HepG2 (cell line): ENCODE data around the gene BTAF1. TPM values are rescaled to one million over a fixed set of nuclear protein-coding genes. Genes with fewer than 3 reads are reported as not detected.

Source experiments
- ATAC-seq: fragments of 200-7000 bp; cut with Tn5 transposase; 3 replicates; pipeline ENCODE4 v1.9.1; 2020; ENCODE audit warnings: mild to moderate bottlenecking, moderate library complexity
- BruUV-seq: library from RNA; stranded (reverse); fragments of 400-500 nt; replicated peaks from 2 replicates; lab custom pipeline; 2021; lab: Mats Ljungman, UMichigan
- CTCF ChIA-PET: fragments of 300-600 bp; formaldehyde crosslinking; extraction: SDS; loops from one replicate; lab custom pipeline; 2021; ENCODE audit warnings: low total read pairs, inconsistent platforms, low intra/inter-chr PET ratio; lab: Yijun Ruan, JAX
- POLR2A ChIA-PET: fragments of 350-600 bp; sonication (Branson Sonifier 250); formaldehyde crosslinking; loops from one replicate; lab custom pipeline; 2020; ENCODE audit warnings: antibody characterized with exemption, inconsistent platforms; lab: Yijun Ruan, JAX
- DNase-seq: peaks from one replicate; pipeline ENCODE4 v3.0.0-alpha.2; 2015; ENCODE audit warnings: low spot score
- FAIRE-seq: peaks from 3 replicates; lab custom pipeline; 2011; peaks lifted over from hg19 to GRCh38; lab: Jason Lieb, UNC
- H2AFZ ChIP-seq: one replicate; pipeline ENCODE4 v1.6.1; 2011; ENCODE audit warnings: low read length, inconsistent platforms
- H3K27ac ChIP-seq: fragments of 300-600 bp; 3 replicates; pipeline ENCODE4 v1.8.0; 2011; ENCODE audit warnings: mixed run types, mild to moderate bottlenecking, mixed read lengths, low read length, inconsistent platforms; ENCODE audit not compliant: insufficient read depth; ENCODE audit errors: extremely low read length
- H3K27me3 ChIP-seq, 2 experiments: fragments of 200-600 bp in 1 of 2; 2 replicates in 1 of 2; 3 replicates in 1 of 2; pipeline versions ENCODE4 v1.6.0 to v1.8.0; 2011; ENCODE audit warnings: low read length in 2 of 2, mild to moderate bottlenecking in 2 of 2, moderate library complexity in 2 of 2, inconsistent platforms in 1 of 2; ENCODE audit not compliant: insufficient read depth in 2 of 2, control insufficient read depth in 1 of 2
- H3K36me3 ChIP-seq, 2 experiments: fragments of 200-600 bp in 1 of 2; replicated peaks in 1 of 2; 2 replicates in 1 of 2; 3 replicates in 1 of 2; pipeline versions ENCODE4 v1.5.1 to v1.8.0; 2011; ENCODE audit warnings: low read length in 2 of 2, inconsistent platforms in 1 of 2; ENCODE audit not compliant: insufficient read depth in 2 of 2, control insufficient read depth in 1 of 2
- H3K4me1 ChIP-seq: 2 replicates; pipeline ENCODE4 v1.5.1; 2012; ENCODE audit warnings: low read length, inconsistent platforms; ENCODE audit not compliant: insufficient read depth
- H3K4me2 ChIP-seq: 2 replicates; pipeline ENCODE4 v1.6.0; 2011; ENCODE audit warnings: low read depth, low read length, inconsistent platforms
- H3K4me3 ChIP-seq, 3 experiments: fragments of 200-600 bp in 1 of 3; sonication (generic), shearing (Covaris generic) in 1 of 3; replicated peaks in 1 of 3; 2 replicates each; pipeline ENCODE4 v1.5.1; 2011 to 2016; ENCODE audit warnings: low read length in 3 of 3, inconsistent platforms in 2 of 3, low read depth in 2 of 3, mild to moderate bottlenecking in 2 of 3, control low read depth in 1 of 3, mixed read lengths in 1 of 3; ENCODE audit not compliant: insufficient read depth in 1 of 3
- H3K79me2 ChIP-seq: one replicate; pipeline ENCODE4 v1.6.1; 2011; ENCODE audit warnings: low read length, inconsistent platforms; ENCODE audit not compliant: insufficient read depth
- H3K9ac ChIP-seq: 2 replicates; pipeline ENCODE4 v1.6.0; 2011; ENCODE audit warnings: mild to moderate bottlenecking, low read depth, low read length, inconsistent platforms; ENCODE audit not compliant: insufficient read depth
- H3K9me3 ChIP-seq: 2 replicates; pipeline ENCODE4 v1.5.1; 2012; ENCODE audit warnings: mild to moderate bottlenecking, low read length
- H4K20me1 ChIP-seq: 2 replicates; pipeline ENCODE4 v1.6.0; 2011; ENCODE audit warnings: inconsistent platforms, mild to moderate bottlenecking, low read length, moderate library complexity; ENCODE audit not compliant: insufficient read depth
- ARID2 ChIP-seq: sonication (generic); formaldehyde crosslinking; IDR thresholded peaks from 2 replicates; pipeline ENCODE4 v1.8.1; 2022; ENCODE audit warnings: mild to moderate bottlenecking, missing genetic modification reagents, borderline replicate concordance
- DNMT1 ChIP-seq: sonication (generic); formaldehyde crosslinking; IDR thresholded peaks from 2 replicates; pipeline ENCODE4 v1.5.1; 2020; ENCODE audit warnings: mild to moderate bottlenecking, missing genetic modification reagents
- HBP1 ChIP-seq: IDR thresholded peaks from 2 replicates; pipeline ENCODE4 v1.6.1; 2016; ENCODE audit warnings: low read depth, control low read depth
- HNRNPH1 ChIP-seq: fragments of 200-400 bp; formaldehyde crosslinking; optimal IDR thresholded peaks from 2 replicates; pipeline ENCODE3; 2017; ENCODE audit warnings: mild to moderate bottlenecking, low read depth, low read length
- KAT2B ChIP-seq: fragments of 150-350 bp; IDR thresholded peaks from 2 replicates; pipeline ENCODE4 v1.6.1; 2014; ENCODE audit warnings: low read depth, low read length, borderline replicate concordance
- MAFF ChIP-seq: IDR thresholded peaks from 2 replicates; pipeline ENCODE4 v1.6.1; 2011; ENCODE audit warnings: low read depth, low read length, improper control_type of control experiment
- MLXIP ChIP-seq: sonication (generic); formaldehyde crosslinking; IDR thresholded peaks from 2 replicates; pipeline ENCODE4 v1.9.0; 2021; ENCODE audit warnings: missing genetic modification reagents, borderline replicate concordance
- PHB2 ChIP-seq: fragments of 450-650 bp; IDR thresholded peaks from 2 replicates; pipeline ENCODE4 v1.6.1; 2018; ENCODE audit not compliant: partially characterized antibody
- PRMT3 ChIP-seq: sonication (generic); formaldehyde crosslinking; IDR thresholded peaks from 2 replicates; pipeline ENCODE4 v1.8.1; 2022; ENCODE audit warnings: low read depth, mild to moderate bottlenecking, moderate library complexity, missing genetic modification reagents, borderline replicate concordance
- SMAD9 ChIP-seq: sonication (generic); formaldehyde crosslinking; IDR thresholded peaks from 2 replicates; pipeline ENCODE4 v1.5.1; 2020; ENCODE audit warnings: mild to moderate bottlenecking, missing genetic modification reagents
- STAT5B ChIP-seq: sonication (generic); formaldehyde crosslinking; IDR thresholded peaks from 2 replicates; pipeline ENCODE4 v1.4.0; 2020; ENCODE audit warnings: missing genetic modification reagents
- TAF15 ChIP-seq: fragments of 200-400 bp; formaldehyde crosslinking; IDR thresholded peaks from one replicate; pipeline ENCODE4 v1.6.1; 2018; ENCODE audit warnings: mild to moderate bottlenecking, low read depth, low read length; ENCODE audit not compliant: poor library complexity, severe bottlenecking
- THYN1 ChIP-seq: sonication (generic); formaldehyde crosslinking; IDR thresholded peaks from 2 replicates; pipeline ENCODE4 v1.8.1; 2023; ENCODE audit warnings: low read depth, mild to moderate bottlenecking, moderate library complexity, missing genetic modification reagents, borderline replicate concordance
- TRIM22 ChIP-seq: fragments of 450-650 bp; IDR thresholded peaks from 2 replicates; pipeline ENCODE4 v1.6.1; 2017
- ZNF430 ChIP-seq: sonication (generic); formaldehyde crosslinking; IDR thresholded peaks from 2 replicates; pipeline ENCODE4 v1.9.0; 2021; ENCODE audit warnings: mild to moderate bottlenecking, missing genetic modification reagents
- ZNF547 ChIP-seq: sonication (generic); formaldehyde crosslinking; IDR thresholded peaks from 2 replicates; pipeline ENCODE4 v1.5.1; 2020; ENCODE audit warnings: mild to moderate bottlenecking, missing genetic modification reagents
- ZNF574 ChIP-seq: sonication (generic); formaldehyde crosslinking; IDR thresholded peaks from 2 replicates; pipeline ENCODE4 v1.4.0; 2020; ENCODE audit warnings: missing genetic modification reagents
- ZZZ3 ChIP-seq: sonication (generic); formaldehyde crosslinking; IDR thresholded peaks from 2 replicates; pipeline ENCODE4 v1.4.0; 2020; ENCODE audit warnings: missing genetic modification reagents, mild to moderate bottlenecking, borderline replicate concordance
- WGBS: methylation state at CpG from one replicate; pipeline ENCODE4 v1.1.6; 2017; ENCODE audit warnings: low lambda C conversion rate; 5-methylcytosine and 5-hydroxymethylcytosine counted together
- in situ Hi-C: cut with HindIII; loops from 2 replicates; pipeline ENCODE4 v1.10.0; 2017; ENCODE audit warnings: low pct_unique_long_range_greater_than_20kb; ENCODE audit not compliant: extremely low pct_ligation_motif_present
- intact Hi-C: fragments of 100-400 bp; cut with micrococcal nuclease; formaldehyde crosslinking; loops from one replicate; pipeline ENCODE4 v1.10.0; 2022; ENCODE audit not compliant: unreplicated experiment
- polyA plus RNA-seq, 8 experiments: library from polyadenylated mRNA; depleted of rRNA in 3 of 8; stranded (reverse) in 7 of 8; unstranded in 1 of 8; fragments of >200 nt; fragmentation: Illumina TruSeq in 4 of 8; extraction: Trizol in 4 of 8; gene quantifications; 2 replicates each; pipeline versions ENCODE4 v1.2.1 to v1.2.3, GENCODE V29; 2011 to 2016; ENCODE audit warnings: low read depth in 4 of 8, missing spikeins in 1 of 8, mixed read lengths in 1 of 8; ENCODE audit not compliant: insufficient read depth in 1 of 8
- total RNA-seq, 5 experiments: library from RNA; depleted of rRNA; stranded (reverse); fragments of >200 nt; fragmentation: Illumina TruSeq; extraction: Trizol; gene quantifications; 2 replicates each; pipeline ENCODE4 v1.2.3, GENCODE V29; 2016; ENCODE audit warnings: low read depth in 1 of 5

Gene BTAF1
- total and polyA plus RNA-seq, 2 of the 13 experiments (the other 11 are each of a cell fraction or from before 2014, with no cell fraction given): 38.6 to 54.1 TPM

GRCh38 chr10:92038949-92039348 lies 115.4 kb downstream of the BTAF1 start:
- DNase-seq (no peak), ATAC-seq (no peak), FAIRE-seq (no peak)
- Histone ChIP-seq H3K9me3 (no peaks in the 10 kb centered on the region), H4K20me1 (no peaks in the 10 kb centered on the region), H3K4me3 (no peak overlapping the region), H3K36me3 (no peaks in the 10 kb centered on the region), H3K27ac (no peak overlapping the region), H2AFZ (no peak overlapping the region), H3K4me2 (no peak overlapping the region), H3K27me3 (no peaks in the 10 kb centered on the region), H3K9ac (no peak overlapping the region), H3K79me2 (no peaks in the 10 kb centered on the region), H3K4me1 (no peaks in the 10 kb centered on the region; the same call in 1 of the 2 replicates)
- in situ Hi-C loops: no loop called here
- no TSS peak for BruUV-seq
- POLR2A ChIA-PET: no interaction called here
- WGBS: 97% methylated on average over 1 of the region's 1 CpG
- intact Hi-C loops: no loop called here
- CTCF ChIA-PET: no interaction called here
- TF ChIP-seq DNMT1 (no peak), PHB2 (no peak), SMAD9 (CRISPR knock-in tag) (no peak), MLXIP (CRISPR knock-in tag) (no peak), TRIM22 (no peak), ZNF430 (CRISPR knock-in tag) (no peak), TAF15 (no peak), HBP1 (CRISPR knock-in tag) (no peak), MAFF (no peak), THYN1 (CRISPR knock-in tag) (no peak), KAT2B (no peak), ARID2 (no peak), HNRNPH1 (no peak), STAT5B (CRISPR knock-in tag) (no peak), ZNF547 (no peak), PRMT3 (CRISPR knock-in tag) (no peak), ZZZ3 (CRISPR knock-in tag) (no peak), ZNF574 (CRISPR knock-in tag) (no peak)
